GM12801 (cell line): ENCODE data around the gene ENTHD1.

Experiments used
- TF ChIP-seq, protein P1 (sequence below): IDR thresholded peaks from one replicate; pipeline ENCODE4 v1.5.1; 2011; ENCODE audit warnings: control low read depth; ENCODE audit not compliant: insufficient read length; ENCODE audit errors: extremely low read depth

The ENTHD1 gene

DNA sequence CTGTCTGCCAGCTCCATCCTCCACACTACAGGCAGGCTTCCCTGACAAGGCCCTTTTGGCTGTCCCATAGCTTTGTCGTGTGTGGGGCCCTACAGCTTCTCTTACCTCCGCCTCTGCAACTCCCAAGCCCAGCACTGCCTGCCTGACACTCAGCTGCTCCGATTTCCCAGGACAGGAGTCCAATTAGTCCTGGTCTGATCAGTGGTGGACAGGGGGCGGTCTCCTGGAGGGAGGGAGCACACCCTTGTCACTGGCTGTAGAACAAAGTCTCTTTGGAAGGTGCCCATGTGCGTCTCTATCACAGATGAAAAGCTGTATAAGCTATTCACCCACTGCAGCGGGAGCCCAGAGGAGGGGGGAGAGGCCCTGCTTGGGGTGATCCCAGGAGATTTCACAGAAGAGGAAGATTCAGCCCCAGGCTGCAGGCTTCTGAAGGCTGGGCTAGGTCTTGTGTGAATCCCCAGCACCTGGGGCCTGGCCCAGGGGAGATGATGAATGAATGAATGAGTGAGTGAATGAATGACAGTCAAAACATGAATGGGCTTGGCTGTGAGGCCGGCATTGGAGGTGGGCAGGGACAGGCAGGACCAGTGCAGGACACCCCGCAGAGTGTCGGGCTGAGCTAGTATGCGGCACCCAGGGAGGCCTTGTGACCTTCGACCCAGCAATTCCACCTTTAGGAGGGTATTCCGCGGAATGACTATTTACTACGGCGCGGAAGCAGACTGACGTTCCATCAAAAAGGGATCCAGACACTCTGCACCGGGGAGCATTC, 180.6 kb downstream of the ENTHD1 start:
- TF ChIP-seq, protein P1, sequence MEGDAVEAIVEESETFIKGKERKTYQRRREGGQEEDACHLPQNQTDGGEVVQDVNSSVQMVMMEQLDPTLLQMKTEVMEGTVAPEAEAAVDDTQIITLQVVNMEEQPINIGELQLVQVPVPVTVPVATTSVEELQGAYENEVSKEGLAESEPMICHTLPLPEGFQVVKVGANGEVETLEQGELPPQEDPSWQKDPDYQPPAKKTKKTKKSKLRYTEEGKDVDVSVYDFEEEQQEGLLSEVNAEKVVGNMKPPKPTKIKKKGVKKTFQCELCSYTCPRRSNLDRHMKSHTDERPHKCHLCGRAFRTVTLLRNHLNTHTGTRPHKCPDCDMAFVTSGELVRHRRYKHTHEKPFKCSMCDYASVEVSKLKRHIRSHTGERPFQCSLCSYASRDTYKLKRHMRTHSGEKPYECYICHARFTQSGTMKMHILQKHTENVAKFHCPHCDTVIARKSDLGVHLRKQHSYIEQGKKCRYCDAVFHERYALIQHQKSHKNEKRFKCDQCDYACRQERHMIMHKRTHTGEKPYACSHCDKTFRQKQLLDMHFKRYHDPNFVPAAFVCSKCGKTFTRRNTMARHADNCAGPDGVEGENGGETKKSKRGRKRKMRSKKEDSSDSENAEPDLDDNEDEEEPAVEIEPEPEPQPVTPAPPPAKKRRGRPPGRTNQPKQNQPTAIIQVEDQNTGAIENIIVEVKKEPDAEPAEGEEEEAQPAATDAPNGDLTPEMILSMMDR = no peak

DNA sequence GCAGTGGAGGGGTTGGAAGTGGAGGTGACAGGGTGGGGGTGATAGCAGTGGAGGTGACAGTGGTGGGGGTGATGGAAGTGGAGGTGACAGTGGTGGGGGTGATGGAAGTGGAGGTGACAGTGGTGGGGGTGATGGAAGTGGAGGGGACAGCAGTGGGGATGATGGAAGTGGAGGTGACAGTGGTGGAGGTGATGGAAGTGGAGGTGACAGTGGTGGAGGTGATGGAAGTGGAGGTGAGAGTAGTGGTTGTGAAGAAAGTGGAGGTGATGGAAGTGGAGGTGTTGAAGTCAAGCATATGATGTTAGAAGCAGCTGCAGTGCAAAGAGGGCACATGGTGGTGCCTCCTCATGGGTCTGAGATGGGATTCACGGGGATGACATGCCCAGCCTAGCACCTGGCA, 181.5 kb downstream of the ENTHD1 start:
- TF ChIP-seq, protein P1 = no peak

DNA sequence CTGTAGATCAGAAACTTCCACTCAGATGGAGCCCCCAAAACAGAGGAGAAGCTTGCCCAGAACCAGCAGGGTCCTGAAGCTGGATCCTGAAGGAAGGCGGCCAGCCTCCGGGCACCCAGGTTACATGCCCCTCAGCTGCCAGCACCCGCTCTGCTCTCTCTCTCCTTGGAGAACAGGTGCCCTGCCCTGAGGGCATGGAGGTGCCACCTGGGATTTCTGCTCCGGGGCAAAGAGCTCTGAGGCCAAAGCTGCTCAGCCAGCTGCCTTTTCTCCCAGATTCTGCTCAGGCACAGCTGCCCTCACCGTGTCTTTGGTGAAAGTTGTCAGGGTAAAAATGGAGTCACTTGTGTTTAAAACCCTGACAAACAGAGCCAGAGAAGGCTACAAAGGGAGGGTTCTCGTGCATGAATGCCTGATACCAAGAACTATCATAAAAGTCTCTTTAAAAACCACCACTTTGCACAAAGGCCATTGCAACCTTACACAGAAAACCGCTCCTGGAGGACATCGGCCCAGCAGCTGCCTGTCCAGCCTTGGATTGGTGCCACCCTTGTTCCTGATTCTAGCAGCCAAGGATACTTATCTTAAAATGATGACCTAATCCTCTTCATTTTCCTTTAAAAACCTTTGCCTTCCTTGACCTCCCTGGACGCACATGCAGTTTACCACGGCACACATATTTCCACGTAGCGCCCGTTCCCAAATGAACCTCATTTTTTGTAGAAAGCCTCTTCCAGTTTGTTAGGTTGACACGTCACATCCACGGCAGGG, 183.0 kb downstream of the ENTHD1 start:
- TF ChIP-seq, protein P1 = no peak

DNA sequence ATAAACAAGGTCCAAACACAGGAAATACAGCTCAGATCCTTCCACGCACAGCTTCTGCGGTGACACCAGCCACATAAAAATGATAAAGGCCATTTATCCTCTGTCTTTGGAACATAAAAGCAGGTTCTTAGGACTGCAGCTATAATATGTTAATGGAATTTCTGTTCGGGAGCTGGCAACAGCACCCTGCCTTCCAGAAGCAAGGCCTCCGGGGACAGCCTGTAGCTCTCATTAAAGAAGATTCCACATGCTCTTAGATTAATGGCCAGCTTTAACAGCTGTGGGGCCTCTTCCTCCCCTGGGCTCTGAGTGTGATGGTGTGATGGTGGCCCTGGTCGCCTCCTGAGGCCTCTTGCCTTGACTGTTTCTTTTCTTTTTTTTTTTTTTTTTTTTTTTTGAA, 185.7 kb downstream of the ENTHD1 start:
- TF ChIP-seq, protein P1 = no peak

DNA sequence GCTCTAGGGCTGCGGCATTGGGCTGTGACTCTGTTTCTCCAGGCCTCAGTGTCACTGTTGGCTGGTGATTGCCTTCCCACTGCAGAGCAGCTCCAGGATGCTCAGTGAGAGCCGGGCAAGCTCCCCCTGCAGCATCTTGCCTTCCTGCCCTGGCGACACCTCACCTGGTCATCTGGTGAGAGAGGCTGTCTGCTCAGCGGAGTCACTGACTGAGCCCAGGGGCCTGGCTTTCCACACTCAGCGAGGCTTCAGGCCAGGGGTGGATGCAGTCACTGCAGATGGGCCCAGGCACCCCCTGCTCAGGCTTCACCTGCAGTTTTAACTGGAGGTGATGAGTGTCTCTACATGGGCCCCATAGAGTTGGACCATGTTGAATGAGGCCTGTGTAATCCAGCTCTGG, 186.2 kb downstream of the ENTHD1 start:
- TF ChIP-seq, protein P1 = no peak

DNA sequence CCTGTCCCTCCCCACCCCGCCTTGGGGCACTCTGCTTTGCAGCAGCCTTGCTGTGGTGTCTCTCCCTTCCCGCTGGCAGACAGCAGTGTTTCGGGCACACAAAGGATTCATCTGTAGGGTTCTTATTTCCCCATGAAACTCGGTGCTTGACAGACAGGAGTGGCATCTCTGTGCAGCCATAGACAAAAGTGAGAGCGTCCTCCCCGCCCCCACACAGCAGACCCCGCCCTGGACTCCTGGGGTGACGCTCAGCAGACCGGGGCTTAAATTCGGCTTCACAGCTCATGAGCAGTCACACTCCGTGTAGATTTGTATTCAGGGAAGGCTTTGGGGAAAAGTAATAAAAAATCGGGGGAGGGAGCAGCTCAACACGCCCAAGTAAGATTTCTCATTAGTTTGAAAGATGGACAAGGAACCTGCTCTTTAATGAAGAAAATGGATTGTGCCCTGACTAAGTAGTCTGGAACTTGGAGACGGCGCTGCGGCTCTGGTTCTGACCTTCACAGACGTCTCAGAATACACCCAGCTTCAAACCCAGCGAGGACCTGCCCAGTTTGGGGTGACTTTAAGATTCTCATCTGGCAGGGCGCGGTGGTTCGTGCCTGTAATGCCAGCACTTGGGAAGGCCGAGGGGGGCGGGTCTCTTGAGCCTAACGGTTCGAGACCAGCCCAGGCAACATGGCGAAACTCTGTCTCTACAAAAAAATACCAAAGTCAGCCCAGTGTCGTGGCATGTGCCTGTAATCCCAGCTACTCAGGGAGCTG, 187.0 kb downstream of the ENTHD1 start:
- TF ChIP-seq, protein P1 = no peak

DNA sequence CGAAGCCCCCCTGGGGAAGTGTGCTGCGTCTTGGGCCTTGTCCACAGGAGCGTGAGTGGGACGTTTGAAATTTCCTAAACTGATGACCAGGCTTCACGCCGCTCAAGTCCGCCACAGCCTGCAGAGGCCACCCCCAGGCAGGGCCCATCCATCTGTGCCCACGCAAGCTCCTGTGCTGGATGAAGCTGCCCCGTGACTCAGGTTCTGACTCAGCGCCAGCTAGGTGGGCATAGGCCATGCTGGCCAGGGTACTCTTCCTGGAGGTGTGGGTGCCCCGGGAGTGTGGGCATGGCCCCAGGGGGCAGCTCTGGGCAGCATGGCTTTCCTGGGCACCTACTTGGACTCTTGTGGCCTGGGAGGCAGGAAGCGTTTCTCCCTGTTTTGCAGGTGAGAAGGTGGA, 188.2 kb downstream of the ENTHD1 start:
- TF ChIP-seq, protein P1 = no peak
